GM19395 (cell line): ENCODE results near the gene EPB41L4B.

Experiments used
- ATAC-seq: cut with Tn5 transposase; IDR thresholded peaks from one replicate; pipeline ENCODE4 v1.9.1; 2021; ENCODE audit warnings: mild to moderate bottlenecking, moderate library complexity; ENCODE audit not compliant: unreplicated experiment

EPB41L4B gene

DNA sequence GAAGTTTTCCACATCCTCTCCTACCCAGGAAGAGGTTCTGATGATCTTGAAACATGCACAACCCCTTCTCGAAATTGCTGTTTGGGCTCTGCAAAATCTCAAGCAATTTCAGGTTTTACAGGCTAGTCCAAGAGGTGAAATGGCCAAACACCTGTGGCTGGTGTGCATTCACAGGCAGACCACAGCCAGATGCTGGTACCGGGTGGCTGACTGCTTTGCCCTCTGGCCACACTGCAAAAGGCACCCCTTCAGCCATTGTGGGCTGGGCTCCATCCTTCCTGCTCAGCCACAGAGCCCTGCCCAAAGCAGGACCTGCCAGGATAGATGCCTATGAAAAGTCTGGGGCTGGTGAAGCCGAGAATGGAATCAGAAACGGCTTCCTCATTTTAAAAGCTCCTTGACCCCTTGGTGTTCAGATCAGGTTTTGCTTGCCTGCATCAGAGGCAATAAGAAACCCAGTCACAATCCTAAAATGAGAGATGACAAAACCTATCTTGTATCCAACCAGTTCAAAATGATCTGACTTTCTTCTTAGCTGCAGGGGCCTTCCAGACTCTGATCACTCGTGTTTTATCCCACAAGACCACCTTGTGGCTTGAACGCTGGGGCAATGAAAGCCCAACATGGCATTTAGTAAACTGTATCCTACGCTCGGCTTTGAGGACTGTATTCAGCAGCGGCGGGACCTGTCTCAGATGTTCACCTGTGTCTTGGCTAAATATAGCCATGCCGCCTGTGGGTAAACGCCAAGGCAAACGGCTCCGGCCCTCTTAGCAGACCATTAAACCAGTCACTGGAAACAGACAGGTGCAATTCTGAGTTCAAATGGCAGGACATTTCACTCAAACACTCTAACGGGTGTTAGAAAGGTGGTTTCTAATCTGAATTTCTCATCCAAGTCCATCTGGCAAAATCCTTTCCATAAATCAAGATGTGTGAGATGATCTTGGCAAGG, 49.6 kb downstream of the EPB41L4B start:
- no peak for ATAC-seq

DNA sequence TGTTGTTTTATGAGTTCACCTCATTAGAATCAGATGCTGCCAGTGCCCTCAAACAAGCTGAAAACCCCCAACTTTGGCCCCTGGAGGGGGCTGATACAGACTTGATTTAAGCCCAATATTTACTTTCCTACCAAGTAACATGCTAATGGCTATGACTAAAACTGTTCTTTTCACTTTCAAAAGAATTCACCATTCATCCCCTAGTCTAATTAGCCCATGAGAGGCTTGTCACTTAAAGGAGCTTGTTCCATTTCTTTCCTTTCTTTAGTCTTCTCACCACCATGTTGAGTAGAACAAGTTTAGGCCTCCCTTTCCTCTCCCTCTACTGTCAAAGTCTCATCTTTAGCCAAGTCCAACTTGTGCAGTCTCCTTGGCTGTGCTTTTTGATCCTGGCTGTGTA, 50.4 kb downstream of the EPB41L4B start:
- ATAC-seq = no peak

DNA sequence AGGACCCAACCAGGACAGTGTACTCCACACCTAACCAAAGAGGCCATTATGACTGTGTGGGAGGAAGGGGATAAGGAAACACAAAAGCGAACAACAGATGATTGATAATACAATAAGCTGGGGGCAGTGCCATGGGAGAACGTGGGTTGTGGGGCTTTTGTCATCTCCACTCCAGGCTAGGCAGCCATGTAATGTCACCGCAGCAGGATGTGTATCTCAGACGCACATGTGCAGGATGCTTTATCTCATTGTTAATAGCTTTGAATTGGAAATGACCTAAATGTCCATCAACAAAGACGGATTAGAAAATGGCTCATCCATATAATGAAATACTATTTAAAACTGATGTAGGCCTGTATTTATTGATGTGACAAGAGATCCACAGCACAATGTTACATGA, 51.0 kb downstream of the EPB41L4B start:
- no peak for ATAC-seq

DNA sequence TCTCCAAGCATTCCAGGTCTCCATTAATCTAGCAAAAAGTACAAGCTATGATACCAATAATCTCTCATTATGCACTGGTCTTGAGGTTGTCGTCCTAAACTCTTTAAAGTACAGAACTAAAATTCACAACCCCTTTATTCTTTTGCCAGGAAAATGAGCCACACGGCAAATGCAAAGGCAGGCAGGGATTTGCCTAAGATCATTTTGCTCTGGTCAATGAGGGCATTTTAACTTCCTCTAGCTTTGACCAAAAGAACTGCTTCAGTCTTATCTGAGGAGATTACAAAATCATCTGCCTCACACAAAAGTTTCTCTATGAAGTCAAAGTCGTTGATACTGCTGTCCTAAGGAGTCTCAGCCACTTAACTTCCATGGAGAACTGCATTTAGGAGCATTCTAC, 51.8 kb downstream of the EPB41L4B start:
- no peak for ATAC-seq

DNA sequence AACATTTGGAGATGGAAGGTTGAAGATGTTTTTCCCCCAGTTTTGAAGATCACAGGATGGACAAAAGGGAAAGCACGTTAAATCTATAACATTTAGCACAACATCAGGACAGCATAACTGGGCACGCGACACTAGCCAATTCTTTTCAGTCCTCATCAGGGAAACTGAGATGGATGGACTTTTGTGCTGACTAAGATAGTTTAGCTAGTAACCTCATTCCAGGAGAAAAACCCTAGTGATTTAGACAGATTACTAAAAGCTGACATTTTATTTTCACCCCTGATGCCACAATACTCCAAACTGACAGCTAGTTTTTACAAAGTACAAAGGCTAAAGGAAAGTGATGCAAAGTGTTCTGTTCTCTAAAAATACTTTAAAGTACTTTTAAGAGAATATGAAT, 53.3 kb downstream of the EPB41L4B start:
- no peak for ATAC-seq

DNA sequence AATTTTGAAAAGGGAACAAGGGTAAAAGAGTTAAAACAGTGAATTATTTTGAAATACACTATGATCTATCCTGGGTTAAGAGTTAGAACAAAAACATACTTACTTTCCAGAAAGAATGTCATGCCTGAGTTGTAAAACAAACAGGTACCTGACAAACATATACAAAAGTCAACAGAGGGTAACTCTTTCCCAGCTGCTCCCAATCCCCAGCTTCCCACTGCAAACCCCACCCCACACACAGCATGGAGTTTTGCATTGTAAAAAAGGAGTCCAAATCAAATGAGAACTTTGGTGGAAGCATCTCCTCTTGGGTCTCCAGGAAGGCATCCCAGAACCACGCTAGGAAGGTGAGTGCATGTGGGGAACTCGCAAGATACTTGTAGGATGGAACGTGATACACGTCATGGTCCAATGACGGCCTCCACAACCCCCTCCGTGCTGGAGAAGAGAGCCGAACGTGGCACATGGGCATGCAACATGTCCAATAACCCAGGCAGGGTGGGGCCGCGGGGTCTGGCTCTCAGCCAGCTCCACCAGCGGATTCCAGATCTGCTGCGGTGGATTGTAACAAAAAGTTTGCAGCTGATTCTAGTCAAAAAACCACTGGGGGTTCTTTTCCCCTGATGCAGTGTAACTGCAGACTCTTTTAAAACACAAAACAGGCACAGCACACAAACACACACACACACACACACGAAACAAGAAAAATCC, 55.8 kb downstream of the EPB41L4B start:
- ATAC-seq = no peak

DNA sequence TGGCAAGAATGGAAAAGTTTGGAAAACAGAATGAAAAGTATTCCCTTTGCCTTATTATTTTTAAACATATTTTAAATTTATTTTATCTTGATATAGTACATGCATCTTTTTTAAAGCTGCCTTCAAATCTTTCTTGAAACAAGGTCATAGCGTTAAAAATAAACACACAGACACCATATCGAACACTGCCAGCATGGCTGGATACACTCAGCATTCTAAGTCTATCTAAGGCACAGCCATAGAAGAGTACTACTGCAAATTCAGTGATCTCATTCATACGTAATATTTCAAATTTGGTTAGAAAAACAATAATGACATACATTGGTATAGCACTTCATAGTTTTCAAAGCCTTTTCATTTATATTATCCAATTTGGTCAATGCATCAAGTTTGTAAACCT, 57.5 kb downstream of the EPB41L4B start:
- ATAC-seq = no peak

DNA sequence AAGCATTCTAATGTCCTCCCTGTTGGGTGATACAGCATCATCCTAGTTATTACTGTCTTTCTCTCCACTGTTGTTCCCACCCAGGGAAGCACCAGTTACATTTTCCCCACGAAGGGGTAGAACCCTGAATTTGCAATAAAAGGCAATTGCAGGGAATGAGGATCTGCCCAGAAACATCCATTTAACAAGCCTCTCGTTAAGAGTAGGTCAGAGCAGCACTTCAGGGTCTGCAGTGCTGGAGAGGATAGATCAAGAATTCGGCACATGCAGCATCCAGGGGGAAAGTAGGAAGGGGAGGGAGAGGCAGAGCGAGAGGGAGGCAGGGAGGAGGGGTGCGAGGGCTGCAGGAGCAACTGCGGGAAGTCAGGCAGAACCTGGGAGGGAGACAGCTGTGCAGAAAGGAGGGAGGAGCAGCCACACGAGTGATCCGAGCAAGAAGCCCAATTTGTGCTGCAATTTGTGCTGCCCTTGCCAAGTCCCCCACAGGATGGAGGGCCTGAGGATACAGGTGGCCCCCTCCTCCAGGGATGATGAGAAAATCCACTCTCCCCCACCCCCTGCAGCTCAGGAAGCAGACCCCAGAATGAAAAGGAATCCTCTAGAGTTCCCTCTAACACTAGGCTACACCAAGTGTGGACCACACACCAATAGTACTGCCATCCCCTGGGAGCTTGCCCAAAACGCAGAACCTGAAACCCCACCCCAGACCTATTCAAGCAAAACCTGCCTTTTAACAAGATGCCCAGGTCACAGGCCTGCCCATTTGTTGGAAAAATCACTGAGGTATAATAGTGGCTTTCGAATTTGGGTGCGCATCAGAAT, 62.2 kb downstream of the EPB41L4B start:
- ATAC-seq = no peak

DNA sequence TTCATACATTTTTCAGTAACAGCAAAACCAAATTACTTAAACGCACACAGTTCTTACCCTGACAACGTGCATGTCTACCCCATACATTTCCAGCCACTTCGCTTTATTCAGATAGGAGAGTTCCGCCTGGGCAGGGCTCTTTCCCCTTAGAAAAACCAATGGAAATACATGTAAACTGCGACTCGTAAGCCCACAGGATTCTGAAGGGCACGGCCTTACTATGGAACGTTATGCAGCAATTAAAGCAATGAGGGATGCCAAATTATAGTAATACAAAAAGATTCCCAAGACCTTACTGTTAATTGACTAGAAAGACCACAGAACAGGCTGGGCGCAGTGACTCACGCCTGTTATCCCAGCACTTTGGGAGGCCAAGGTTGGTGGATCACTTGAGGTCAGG, 64.5 kb downstream of the EPB41L4B start:
- no peak for ATAC-seq

DNA sequence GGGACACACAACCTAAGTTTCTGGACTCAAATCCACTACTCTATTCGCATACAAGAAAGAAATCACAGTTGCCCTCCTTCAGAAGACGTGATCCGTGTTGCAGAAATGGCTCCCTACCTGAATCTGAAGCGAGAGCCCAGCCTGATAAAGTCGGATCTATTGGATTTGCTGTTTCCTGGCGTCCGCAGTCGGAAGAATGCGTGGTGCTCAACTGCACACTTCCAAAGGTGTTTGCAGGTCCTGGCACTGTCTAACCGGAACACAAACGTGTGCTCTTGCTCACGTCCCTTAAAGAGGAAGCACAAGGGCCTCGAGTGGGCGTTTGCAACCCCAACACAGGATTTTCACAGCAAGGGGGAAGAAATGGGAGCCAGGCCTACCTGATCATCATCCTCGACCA, 65.5 kb downstream of the EPB41L4B start:
- ATAC-seq = no peak

DNA sequence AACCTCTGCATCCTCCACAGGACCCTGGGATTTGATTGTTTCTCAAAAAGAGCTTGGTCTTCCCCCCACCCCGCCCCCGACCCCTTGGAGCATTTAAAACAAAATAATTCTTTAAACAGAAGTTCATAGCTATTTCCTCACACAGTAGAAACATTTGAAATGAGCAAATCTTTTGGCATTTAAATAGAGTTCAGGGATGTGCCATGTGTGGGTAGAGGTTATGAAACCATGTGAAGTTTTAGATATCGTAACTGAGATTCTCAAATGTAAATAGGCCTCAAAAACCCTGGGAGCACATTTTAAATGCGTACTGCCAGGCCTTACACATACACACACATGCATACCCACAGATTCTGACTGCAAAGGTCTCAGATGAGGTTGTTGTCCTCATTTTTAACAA, 66.5 kb downstream of the EPB41L4B start:
- ATAC-seq = no peak

DNA sequence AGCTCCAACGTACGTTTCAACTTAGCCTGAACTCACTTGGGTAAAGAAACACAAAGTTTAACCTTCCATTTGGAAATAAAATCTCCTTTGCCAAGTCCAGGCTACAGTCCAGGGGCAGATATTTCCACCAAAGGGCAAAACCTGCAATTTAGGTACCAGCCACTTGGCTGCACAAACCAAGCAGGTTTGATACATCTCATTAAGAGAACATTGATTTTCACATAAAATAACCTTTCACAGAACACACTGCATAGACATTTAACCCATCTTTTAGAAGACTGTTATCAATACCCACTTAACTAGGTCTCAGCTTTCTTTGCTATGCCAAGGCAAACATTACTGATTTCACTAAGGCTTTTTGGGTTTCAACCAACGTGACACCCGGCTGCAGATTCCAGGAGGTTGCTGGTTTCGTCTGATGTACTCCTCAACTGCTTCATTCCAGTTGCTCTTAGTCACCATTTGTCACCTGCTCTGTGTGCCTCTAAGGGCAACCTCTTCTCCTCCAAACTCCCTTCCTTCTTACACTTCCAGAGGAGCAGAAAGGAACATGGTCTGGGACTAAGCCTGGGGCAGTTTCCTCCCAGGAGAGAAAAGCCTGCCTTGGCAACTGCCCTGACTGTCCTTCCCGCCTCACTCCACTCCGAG, 67.1 kb downstream of the EPB41L4B start:
- ATAC-seq = no peak

DNA sequence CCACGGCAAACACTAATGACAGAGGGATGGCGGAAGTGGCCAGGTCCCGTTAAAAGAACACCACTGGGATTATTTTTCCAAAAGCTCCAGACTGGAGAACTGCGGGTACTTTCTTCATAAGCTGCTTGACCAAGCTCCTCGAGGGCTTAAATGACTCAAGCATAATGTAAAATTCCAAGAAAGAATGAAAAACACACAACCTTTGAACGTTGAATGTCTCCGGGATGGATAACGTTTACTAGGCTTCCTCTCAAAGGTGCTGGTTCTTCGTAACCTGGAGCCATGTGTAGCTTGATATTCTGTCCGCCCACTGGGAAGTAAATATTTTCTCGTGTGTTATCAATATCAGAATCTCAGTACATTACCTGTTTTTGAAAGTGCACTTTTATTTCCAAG, 67.6 kb downstream of the EPB41L4B start:
- ATAC-seq = no peak

DNA sequence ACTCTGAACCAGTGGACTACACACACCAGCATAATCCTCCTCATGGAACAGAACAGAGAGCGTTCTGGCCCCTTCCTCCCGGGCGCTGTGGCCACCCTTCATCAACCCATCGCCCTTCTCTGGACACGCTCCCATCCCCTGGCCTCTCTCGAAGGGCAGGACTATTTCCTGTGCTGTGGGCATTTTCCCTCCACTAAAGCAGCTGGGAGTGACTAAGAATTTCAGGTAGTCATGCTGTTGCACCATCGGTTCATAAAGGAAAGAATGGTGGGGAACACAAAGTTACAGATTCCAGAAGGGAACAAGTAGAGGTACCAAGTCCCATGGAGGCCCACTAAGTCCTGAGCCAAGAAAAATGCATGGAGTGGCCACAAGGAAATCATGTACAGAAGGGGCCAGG, 68.6 kb downstream of the EPB41L4B start:
- no peak for ATAC-seq

DNA sequence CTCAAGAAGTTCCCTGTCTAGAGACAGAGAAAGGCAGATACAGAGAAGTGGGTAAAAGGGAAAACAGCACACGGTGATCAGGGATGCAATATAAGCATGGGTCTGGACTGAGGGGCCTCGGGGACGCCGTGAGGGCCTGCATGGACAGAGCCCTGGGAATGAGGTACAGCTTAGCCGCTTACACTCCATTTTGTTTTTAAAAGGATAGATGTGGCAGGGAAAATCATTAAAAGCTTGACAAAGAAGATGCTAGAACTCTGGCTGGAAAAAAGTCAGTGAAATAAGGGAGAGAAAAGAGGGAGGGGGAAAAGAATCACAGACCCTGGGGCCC, 69.1 kb downstream of the EPB41L4B start:
- ATAC-seq = no peak

DNA sequence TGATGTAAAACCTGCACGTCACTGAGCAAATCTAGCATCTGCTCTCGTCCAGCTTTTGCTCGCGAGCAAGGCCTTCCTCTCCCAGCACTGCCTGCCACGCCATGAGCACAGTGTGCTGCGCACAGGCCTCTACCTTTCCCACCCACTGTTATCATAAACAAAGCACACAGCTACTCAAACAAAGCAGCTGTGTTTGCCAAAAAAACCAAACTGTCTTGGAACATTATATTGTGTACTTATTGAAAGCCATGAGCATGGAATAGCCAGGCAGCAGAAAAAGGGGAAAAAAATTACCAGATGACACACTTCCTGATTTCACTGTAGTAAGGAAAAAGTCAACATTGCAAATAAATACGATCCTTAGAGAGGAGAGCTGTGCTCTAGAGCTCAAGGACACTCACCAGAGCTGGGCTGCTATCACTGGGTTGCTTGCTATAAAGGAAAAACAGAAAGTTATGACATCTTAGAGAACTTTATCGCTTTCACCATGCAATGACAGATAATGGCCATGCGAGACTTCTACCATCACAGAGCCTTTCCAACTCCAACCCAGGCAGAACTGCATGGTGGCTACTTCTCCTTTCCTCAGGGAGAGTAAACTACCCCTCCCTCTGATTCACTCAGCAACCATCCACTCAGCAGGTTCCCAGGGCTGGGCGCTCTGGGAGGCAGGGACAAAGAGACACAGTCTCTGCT, 69.6 kb downstream of the EPB41L4B start:
- ATAC-seq = no peak

DNA sequence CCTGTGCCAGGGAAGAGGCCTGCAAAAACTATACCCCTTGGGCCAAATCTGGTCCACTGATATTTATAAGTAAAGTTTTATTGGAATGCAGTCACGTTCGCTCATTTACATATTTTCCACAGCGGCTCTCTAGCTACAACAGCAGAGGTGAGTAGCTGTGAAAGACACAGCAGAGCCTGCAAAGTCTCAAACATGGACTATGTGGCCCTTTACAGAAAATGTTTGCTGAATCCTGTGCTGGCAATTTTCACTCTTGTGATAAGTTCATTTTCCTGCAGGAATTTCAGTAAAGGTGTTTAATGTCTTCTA, 70.1 kb downstream of the EPB41L4B start:
- no peak for ATAC-seq

DNA sequence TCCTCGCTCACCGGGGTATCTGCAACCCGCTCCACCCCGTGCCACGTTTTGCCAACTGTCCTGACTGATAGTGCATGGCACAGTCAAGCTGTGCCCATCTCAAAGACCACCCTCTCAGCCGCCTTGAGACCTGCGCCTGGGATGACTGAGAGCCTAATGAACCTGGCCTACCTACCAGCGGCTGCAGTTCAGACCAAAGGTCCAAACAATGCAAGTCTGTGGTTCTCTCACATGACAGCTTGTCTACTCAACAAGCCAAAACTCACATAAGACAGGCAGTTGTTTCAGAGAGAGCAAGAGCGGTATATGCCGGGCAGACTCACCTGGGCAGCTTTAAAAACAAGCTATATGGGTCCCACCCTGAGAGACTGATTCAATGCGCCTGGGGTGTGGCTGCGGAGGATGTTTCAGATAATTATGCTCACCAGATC, 70.5 kb downstream of the EPB41L4B start:
- no peak for ATAC-seq

DNA sequence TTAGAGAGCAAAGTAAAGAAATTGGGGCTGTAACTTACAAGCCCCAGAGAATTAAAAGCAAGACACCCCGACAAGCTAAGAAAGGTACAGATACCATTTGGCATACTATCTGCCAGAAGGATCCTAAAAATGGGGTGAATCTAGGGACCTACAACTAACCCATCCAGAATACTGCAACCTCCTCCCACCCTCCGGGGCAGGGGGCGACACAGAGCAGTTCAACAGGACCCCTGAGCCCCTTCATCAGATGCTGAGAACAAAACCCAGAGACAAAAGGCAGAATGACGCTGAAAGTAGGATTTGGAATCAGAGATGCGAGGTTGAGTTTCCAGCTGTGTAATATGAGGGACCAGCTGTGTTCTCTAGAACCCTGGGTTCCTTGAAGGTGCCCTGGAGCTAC, 71.2 kb downstream of the EPB41L4B start:
- no peak for ATAC-seq

DNA sequence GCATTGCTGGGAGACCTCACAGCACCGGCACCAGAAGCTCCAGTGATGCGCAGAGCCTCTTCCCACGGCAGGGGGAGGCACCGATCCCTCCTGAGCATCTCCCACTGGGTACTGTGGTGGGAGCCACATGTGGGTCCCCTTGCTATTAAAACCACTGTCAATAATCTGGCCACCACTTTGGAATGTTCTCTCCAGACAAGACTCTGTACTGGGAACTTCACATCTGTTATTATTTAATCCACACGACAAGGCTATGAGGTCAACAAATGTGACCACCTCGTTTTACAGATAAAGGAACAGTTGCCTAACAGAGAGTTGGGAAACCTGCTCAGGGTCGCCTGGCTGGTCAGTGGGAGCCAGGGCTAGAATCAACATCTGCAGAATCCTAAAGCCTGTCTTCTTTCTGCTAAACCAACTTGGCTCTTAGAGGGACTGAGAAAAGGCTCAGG, 72.7 kb downstream of the EPB41L4B start:
- ATAC-seq = no peak

DNA sequence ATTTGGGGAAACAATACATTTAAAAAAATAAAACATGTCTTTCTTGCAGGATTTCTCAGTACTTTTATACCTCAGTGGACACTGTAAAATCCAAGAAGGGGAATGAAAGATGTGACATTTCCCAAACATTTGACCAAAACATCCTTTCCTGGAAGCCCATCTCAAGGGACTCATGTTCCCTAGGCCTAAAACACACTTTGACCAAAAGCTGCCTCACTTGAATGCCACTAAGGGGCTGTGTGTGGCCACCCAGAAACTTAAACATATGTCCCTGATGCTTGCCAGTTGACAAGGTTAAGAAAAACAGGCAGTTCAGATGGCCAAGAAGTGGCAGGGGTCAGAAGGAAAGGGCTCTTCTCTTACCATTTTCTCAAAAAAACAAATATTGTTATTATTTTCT, 73.6 kb downstream of the EPB41L4B start:
- no peak for ATAC-seq
